Skeletal muscle tissue (tissue), 4 donors: ENCODE measurements around the gene NT5C1A. TPM values are rescaled to one million over a fixed set of nuclear protein-coding genes. Genes with fewer than 3 reads are reported as not detected.

ENCODE experiments used
- H3K27ac ChIP-seq: one replicate; pipeline ENCODE4 v1.7.0; 2013; ENCODE audit warnings: mild to moderate bottlenecking, low read depth, low read length, inconsistent platforms
- H3K27me3 ChIP-seq, 3 donors: one replicate each; pipeline ENCODE4 v1.7.0; 2013; ENCODE audit warnings: low read length in 3 of 3; ENCODE audit not compliant: control insufficient read depth in 3 of 3, insufficient read depth in 3 of 3
- H3K36me3 ChIP-seq, 3 donors: one replicate each; pipeline ENCODE4 v1.7.0; 2013; ENCODE audit warnings: low read length in 3 of 3; ENCODE audit not compliant: control insufficient read depth in 3 of 3, insufficient read depth in 3 of 3
- H3K4me1 ChIP-seq, 3 donors: one replicate each; pipeline ENCODE4 v1.7.0; 2013; ENCODE audit warnings: low read length in 3 of 3, mild to moderate bottlenecking in 3 of 3; ENCODE audit not compliant: control insufficient read depth in 3 of 3, insufficient read depth in 3 of 3
- H3K4me3 ChIP-seq, 3 donors: one replicate each; pipeline ENCODE4 v1.7.0; 2013; ENCODE audit warnings: low read length in 3 of 3
- H3K9ac ChIP-seq, 3 donors: one replicate each; pipeline ENCODE4 v1.7.0; 2013; ENCODE audit warnings: low read length in 3 of 3, mild to moderate bottlenecking in 3 of 3, moderate library complexity in 2 of 3, low read depth in 1 of 3
- H3K9me3 ChIP-seq, 3 donors: one replicate each; pipeline ENCODE4 v1.7.0; 2013; ENCODE audit warnings: low read length in 3 of 3; ENCODE audit not compliant: control insufficient read depth in 3 of 3
- total RNA-seq: library from RNA; depleted of rRNA; stranded (reverse); fragments of >200 nt; gene quantifications from one replicate; pipeline ENCODE4 v1.2.3, GENCODE V29; 2014
- donor health status: Osteomylitis.

Gene NT5C1A
- total RNA-seq, 1 donor from 2014 or later: 11.0 TPM

GRCh38 chr1:39635871-39636210, 36.1 kb downstream of the NT5C1A start:
- Histone ChIP-seq H3K9me3 (no peaks in the 10 kb centered on the region), H3K4me3 (no peak overlapping the region), H3K36me3 (peaks cover 0 to 6% (median 0%) of the 10 kb centered on the region in 3 donors), H3K9ac (peak overlapping the region in 1 of 3 donors; percentile 41), H3K27ac (peak overlapping the region; percentile 7), H3K27me3 (peaks cover 0 to 5% (median 3%) of the 10 kb centered on the region in 3 donors), H3K4me1 (peaks cover 16 to 33% (median 23%) of the 10 kb centered on the region in 3 donors)

GRCh38 chr1:39635205-39635870, 36.6 kb downstream of the NT5C1A start:
- H3K9ac ChIP-seq: peak overlapping the region in 1 of 3 donors; percentile 41
- peak overlapping the region; percentile 44 for H3K27ac ChIP-seq
- peaks cover 0 to 7% (median 0%) of the 10 kb centered on the region in 3 donors for H3K36me3 ChIP-seq
- no peaks in the 10 kb centered on the region for H3K9me3 ChIP-seq
- peaks cover 16 to 29% (median 23%) of the 10 kb centered on the region in 3 donors for H3K4me1 ChIP-seq
- H3K27me3 ChIP-seq: peaks cover 0 to 5% (median 3%) of the 10 kb centered on the region in 3 donors
- H3K4me3 ChIP-seq: no peak overlapping the region

- Histone ChIP-seq H3K27me3 (peaks cover 0 to 5% (median 3%) of the 10 kb centered on the region in 3 donors), H3K9me3 (no peaks in the 10 kb centered on the region), H3K27ac (no peak overlapping the region), H3K4me1 (peaks cover 12 to 24% (median 20%) of the 10 kb centered on the region in 3 donors), H3K36me3 (peaks cover 0 to 14% (median 0%) of the 10 kb centered on the region in 3 donors), H3K9ac (peak overlapping the region; percentile 3 to 66 (median 46)), H3K4me3 (peak overlapping the region in 2 of 3 donors; percentile 41 to 45)
Measured at GRCh38 chr1:39633422-39633821, 38.5 kb downstream of the NT5C1A start.

GRCh38 chr1:39632682-39633417, 39.1 kb downstream of the NT5C1A start:
- peaks cover 0 to 4% (median 3%) of the 10 kb centered on the region in 3 donors for H3K27me3 ChIP-seq
- H3K4me3 ChIP-seq: peak overlapping the region in 2 of 3 donors; percentile 35 to 45
- peaks cover 12 to 24% (median 20%) of the 10 kb centered on the region in 3 donors for H3K4me1 ChIP-seq
- no peak overlapping the region for H3K27ac ChIP-seq
- no peaks in the 10 kb centered on the region for H3K9me3 ChIP-seq
- H3K9ac ChIP-seq: peak overlapping the region in 2 of 3 donors; percentile 46 to 68
- peaks cover 0 to 14% (median 0%) of the 10 kb centered on the region in 3 donors for H3K36me3 ChIP-seq

GRCh38 chr1:39632323-39632681, 39.6 kb downstream of the NT5C1A start:
- no peak overlapping the region for H3K27ac ChIP-seq
- no peaks in the 10 kb centered on the region for H3K9me3 ChIP-seq
- H3K4me1 ChIP-seq: peaks cover 12 to 24% (median 20%) of the 10 kb centered on the region in 3 donors
- H3K27me3 ChIP-seq: no peaks in the 10 kb centered on the region
- peak overlapping the region in 2 of 3 donors; percentile 14 to 35 for H3K4me3 ChIP-seq
- H3K9ac ChIP-seq: peak overlapping the region in 1 of 3 donors; percentile 68
- H3K36me3 ChIP-seq: peaks cover 0 to 14% (median 0%) of the 10 kb centered on the region in 3 donors

- H3K27me3 ChIP-seq: no peaks in the 10 kb centered on the region
- peak overlapping the region in 1 of 3 donors; percentile 22 for H3K4me3 ChIP-seq
- peaks cover 0 to 19% (median 5%) of the 10 kb centered on the region in 3 donors for H3K36me3 ChIP-seq
- H3K27ac ChIP-seq: no peak overlapping the region
- no peak overlapping the region for H3K9ac ChIP-seq
- peaks cover 12 to 29% (median 25%) of the 10 kb centered on the region in 3 donors for H3K4me1 ChIP-seq
- no peaks in the 10 kb centered on the region for H3K9me3 ChIP-seq
Measured at GRCh38 chr1:39631361-39632322, 40.3 kb downstream of the NT5C1A start.

- H3K27ac ChIP-seq: no peak overlapping the region
Measured at GRCh38 chr1:39628807-39629350, 43.0 kb downstream of the NT5C1A start.

GRCh38 chr1:39626646-39627045, 45.3 kb downstream of the NT5C1A start:
- no peak overlapping the region for H3K4me3 ChIP-seq
- peaks cover 0 to 17% (median 6%) of the 10 kb centered on the region in 3 donors for H3K36me3 ChIP-seq
- H3K4me1 ChIP-seq: peaks cover 17 to 48% (median 34%) of the 10 kb centered on the region in 3 donors
- no peaks in the 10 kb centered on the region for H3K27me3 ChIP-seq
- no peaks in the 10 kb centered on the region for H3K9me3 ChIP-seq
- H3K27ac ChIP-seq: no peak overlapping the region
- H3K9ac ChIP-seq: peak overlapping the region in 1 of 3 donors; percentile 70

More at GRCh38 chr1:39628807-39629350, 43.0 kb downstream of the NT5C1A start:
- Histone ChIP-seq H3K36me3 (peaks cover 0 to 19% (median 6%) of the 10 kb centered on the region in 3 donors), H3K4me3 (no peak overlapping the region), H3K9ac (no peak overlapping the region), H3K9me3 (no peaks in the 10 kb centered on the region), H3K27me3 (no peaks in the 10 kb centered on the region), H3K4me1 (peaks cover 25 to 47% (median 33%) of the 10 kb centered on the region in 3 donors)
